IPS-NIHi7 (cell line): ENCODE measurements around the gene PCDH9.

Source experiments
- DNase-seq: peaks from one replicate; pipeline ENCODE4 v3.0.0; 2012; ENCODE audit warnings: mixed read lengths; ENCODE audit errors: extremely low spot score

PCDH9 gene

GRCh38 chr13:67224148-67224846, 5.8 kb downstream of the PCDH9 start:
- DNase-seq: peak; percentile 52

- no peak for DNase-seq
These were observed 6.4 kb downstream of the PCDH9 start for GRCh38 chr13:67223742-67224141.

- no peak for DNase-seq
These were observed 7.1 kb downstream of the PCDH9 start for GRCh38 chr13:67223024-67223423.

- no peak for DNase-seq
These were observed 8.4 kb downstream of the PCDH9 start for GRCh38 chr13:67221630-67222226.

- no peak for DNase-seq
These were observed 11.0 kb downstream of the PCDH9 start for GRCh38 chr13:67219113-67219512.

GRCh38 chr13:67217880-67218279, 12.3 kb downstream of the PCDH9 start:
- DNase-seq: no peak

- DNase-seq: no peak
These were observed 13.3 kb downstream of the PCDH9 start for GRCh38 chr13:67216864-67217263.

GRCh38 chr13:67210208-67210607, 19.9 kb downstream of the PCDH9 start:
- DNase-seq: no peak

- no peak for DNase-seq
These were observed 21.6 kb downstream of the PCDH9 start for GRCh38 chr13:67208552-67208951.

GRCh38 chr13:67204764-67205163, 25.4 kb downstream of the PCDH9 start:
- no peak for DNase-seq

GRCh38 chr13:67200605-67201004, 29.5 kb downstream of the PCDH9 start:
- DNase-seq: no peak

GRCh38 chr13:67200183-67200582, 30.0 kb downstream of the PCDH9 start:
- no peak for DNase-seq

GRCh38 chr13:67197704-67198103, 32.4 kb downstream of the PCDH9 start:
- no peak for DNase-seq

GRCh38 chr13:67193979-67194378, 36.2 kb downstream of the PCDH9 start:
- no peak for DNase-seq

GRCh38 chr13:67192751-67193150, 37.4 kb downstream of the PCDH9 start:
- no peak for DNase-seq

GRCh38 chr13:67186995-67187569, 43.1 kb downstream of the PCDH9 start:
- DNase-seq: peak; percentile 11

GRCh38 chr13:67184247-67184646, 45.9 kb downstream of the PCDH9 start:
- DNase-seq: no peak

GRCh38 chr13:67183151-67183550, 47.0 kb downstream of the PCDH9 start:
- no peak for DNase-seq

- DNase-seq: no peak
These were observed 54.2 kb downstream of the PCDH9 start for GRCh38 chr13:67175836-67176459.

GRCh38 chr13:67168384-67168783, 61.8 kb downstream of the PCDH9 start:
- no peak for DNase-seq

- DNase-seq: no peak
These were observed 62.7 kb downstream of the PCDH9 start for GRCh38 chr13:67167420-67167819.

GRCh38 chr13:67161176-67161575, 69.0 kb downstream of the PCDH9 start:
- no peak for DNase-seq

GRCh38 chr13:67158903-67159302, 71.2 kb downstream of the PCDH9 start:
- no peak for DNase-seq
